ENCODE measurements around the gene ZBTB38. TPM values are rescaled to one million over a fixed set of nuclear protein-coding genes. Genes with fewer than 3 reads are reported as not detected.

ZBTB38 gene
- total and polyA plus RNA-seq, 2 donors (not counting 1 experiment from before 2014, with no cell fraction given) = 96.0 to 191 TPM

- Histone ChIP-seq H3K4me2 (ENCODE audit: extremely low read depth, insufficient read depth, low read length) (no peak overlapping the region), H3K27me3 (ENCODE audit: control insufficient read depth, insufficient read depth, low read length) (no peaks in the 10 kb centered on the region), H3K9me3 (ENCODE audit: control insufficient read depth, insufficient read depth, low read depth, low read length) (no peaks in the 10 kb centered on the region), H3K79me2 (ENCODE audit: control insufficient read depth, insufficient read depth, low read length) (peaks cover 54% of the 10 kb centered on the region), H3K4me3 (replicated peaks in 1 of 4; ENCODE audit: control extremely low read depth in 1 of 4, insufficient read depth in 1 of 4, low read depth in 3 of 4, low read length in 4 of 4) (no peak overlapping the region), H3K27ac (ENCODE audit: insufficient read depth, low read length) (no peak overlapping the region), H3K9ac (ENCODE audit: insufficient read depth, low read length) (no peak overlapping the region), H3K4me1 (ENCODE audit: control insufficient read depth, extremely low read depth, insufficient read depth, low read length) (peaks cover 2% of the 10 kb centered on the region), H2AFZ (ENCODE audit: low read length) (no peak overlapping the region), H4K20me1 (ENCODE audit: control insufficient read depth, extremely low read depth, insufficient read depth, low read length) (no peaks in the 10 kb centered on the region), H3K36me3 (ENCODE audit: control insufficient read depth, insufficient read depth, low read length) (peaks cover 3% of the 10 kb centered on the region)
- peak in 1 of 2 donors; percentile 47 for DNase-seq (ENCODE audit: low read depth in 2 of 2)
- TF ChIP-seq EZH2 (IDR thresholded peaks at IDR 0.05; ENCODE audit: low read length, missing control alignments) (no peak), CTCF (conservative IDR thresholded peaks at IDR 0.05 in 1 of 2, IDR thresholded peaks at IDR 0.05 in 1 of 2; ENCODE audit: low read depth in 1 of 2, low read length in 2 of 2) (no peak)
These were observed 24.8 kb downstream of the ZBTB38 start for GRCh38 chr3:141392897-141393734.

GRCh38 chr3:141393735-141394076 lies 25.4 kb downstream of the ZBTB38 start:
- peaks cover 51% of the 10 kb centered on the region for H3K79me2 ChIP-seq (ENCODE audit: control insufficient read depth, insufficient read depth, low read length)
- H2AFZ ChIP-seq (ENCODE audit: low read length) = no peak overlapping the region
- no peak overlapping the region for H3K27ac ChIP-seq (ENCODE audit: insufficient read depth, low read length)
- H4K20me1 ChIP-seq (ENCODE audit: control insufficient read depth, extremely low read depth, insufficient read depth, low read length) = no peaks in the 10 kb centered on the region
- TF ChIP-seq EZH2 (IDR thresholded peaks at IDR 0.05; ENCODE audit: low read length, missing control alignments) = no peak
- TF ChIP-seq CTCF (conservative IDR thresholded peaks at IDR 0.05 in 1 of 2, IDR thresholded peaks at IDR 0.05 in 1 of 2; ENCODE audit: low read depth in 1 of 2, low read length in 2 of 2) = no peak
- peaks cover 3% of the 10 kb centered on the region for H3K36me3 ChIP-seq (ENCODE audit: control insufficient read depth, insufficient read depth, low read length)
- no peak overlapping the region for H3K4me3 ChIP-seq (replicated peaks in 1 of 4; ENCODE audit: control extremely low read depth in 1 of 4, insufficient read depth in 1 of 4, low read depth in 3 of 4, low read length in 4 of 4)
- no peak overlapping the region for H3K4me2 ChIP-seq (ENCODE audit: extremely low read depth, insufficient read depth, low read length)
- H3K9ac ChIP-seq (ENCODE audit: insufficient read depth, low read length) = no peak overlapping the region
- H3K9me3 ChIP-seq (ENCODE audit: control insufficient read depth, insufficient read depth, low read depth, low read length) = no peaks in the 10 kb centered on the region
- no peaks in the 10 kb centered on the region for H3K27me3 ChIP-seq (ENCODE audit: control insufficient read depth, insufficient read depth, low read length)
- no peak for DNase-seq (ENCODE audit: low read depth in 2 of 2)
- H3K4me1 ChIP-seq (ENCODE audit: control insufficient read depth, extremely low read depth, insufficient read depth, low read length) = peaks cover 1% of the 10 kb centered on the region

- Histone ChIP-seq H2AFZ (ENCODE audit: low read length) (no peak overlapping the region), H3K79me2 (ENCODE audit: control insufficient read depth, insufficient read depth, low read length) (peaks cover 47% of the 10 kb centered on the region), H3K4me2 (ENCODE audit: extremely low read depth, insufficient read depth, low read length) (no peak overlapping the region), H3K4me3 (replicated peaks in 1 of 4; ENCODE audit: control extremely low read depth in 1 of 4, insufficient read depth in 1 of 4, low read depth in 3 of 4, low read length in 4 of 4) (no peak overlapping the region), H3K36me3 (ENCODE audit: control insufficient read depth, insufficient read depth, low read length) (peaks cover 3% of the 10 kb centered on the region), H4K20me1 (ENCODE audit: control insufficient read depth, extremely low read depth, insufficient read depth, low read length) (no peaks in the 10 kb centered on the region), H3K27me3 (ENCODE audit: control insufficient read depth, insufficient read depth, low read length) (no peaks in the 10 kb centered on the region), H3K9me3 (ENCODE audit: control insufficient read depth, insufficient read depth, low read depth, low read length) (no peaks in the 10 kb centered on the region), H3K27ac (ENCODE audit: insufficient read depth, low read length) (no peak overlapping the region), H3K4me1 (ENCODE audit: control insufficient read depth, extremely low read depth, insufficient read depth, low read length) (peaks cover 2% of the 10 kb centered on the region), H3K9ac (ENCODE audit: insufficient read depth, low read length) (no peak overlapping the region)
- no peak for DNase-seq (ENCODE audit: low read depth in 2 of 2)
- no peak for TF ChIP-seq EZH2 (IDR thresholded peaks at IDR 0.05; ENCODE audit: low read length, missing control alignments)
- TF ChIP-seq CTCF (conservative IDR thresholded peaks at IDR 0.05 in 1 of 2, IDR thresholded peaks at IDR 0.05 in 1 of 2; ENCODE audit: low read depth in 1 of 2, low read length in 2 of 2) = no peak
These were observed 26.3 kb downstream of the ZBTB38 start for GRCh38 chr3:141394560-141394959.
